ENCODE data around the gene TEK.
A peak's percentile ranks its signal among the peaks of the same experiment; 100 is the strongest.

The TEK gene

GRCh38 chr9:27108981-27109541 is at the start of gene TEK:
Gene TEK, plus strand, starts transcription at chr9:27109225. Its CDS starts 366 bp downstream, at chr9:27109591.
- TF ChIP-seq CTCF (IDR thresholded peaks at IDR 0.05): no peak
- DNase-seq (ENCODE audit: low spot score): no peak
- Histone ChIP-seq H3K4me3 (peak within 1 kb of the TSS; percentile 51), H3K27ac (peak within 1 kb of the TSS in 1 of 2 donors; percentile 25)

- no peak for TF ChIP-seq CTCF (IDR thresholded peaks at IDR 0.05)
- H3K4me3 ChIP-seq: no peak overlapping the region
- no peak for DNase-seq (ENCODE audit: low spot score)
- H3K27ac ChIP-seq: no peak overlapping the region
Measured at GRCh38 chr9:27059412-27059811, 49.6 kb upstream of the TEK start.

- H3K27ac ChIP-seq: no peak overlapping the region
- no peak for TF ChIP-seq CTCF (IDR thresholded peaks at IDR 0.05)
- H3K4me3 ChIP-seq: no peak overlapping the region
- DNase-seq (ENCODE audit: low spot score): no peak
Measured at GRCh38 chr9:27059907-27060306, 49.1 kb upstream of the TEK start.

- Histone ChIP-seq H3K27ac (no peak overlapping the region), H3K4me3 (no peak overlapping the region)
- TF ChIP-seq CTCF (IDR thresholded peaks at IDR 0.05): no peak
- DNase-seq (ENCODE audit: low spot score): no peak
Measured at GRCh38 chr9:27065288-27065687, 43.7 kb upstream of the TEK start.

GRCh38 chr9:27073841-27074728 is 34.9 kb upstream of the TEK start:
- no peak for DNase-seq (ENCODE audit: low spot score)
- no peak for TF ChIP-seq CTCF (IDR thresholded peaks at IDR 0.05)
- no peak overlapping the region for H3K4me3 ChIP-seq
- H3K27ac ChIP-seq: no peak overlapping the region

GRCh38 chr9:27078685-27079084 is 30.3 kb upstream of the TEK start:
- no peak for DNase-seq (ENCODE audit: low spot score)
- Histone ChIP-seq H3K27ac (no peak overlapping the region), H3K4me3 (no peak overlapping the region)
- TF ChIP-seq CTCF (IDR thresholded peaks at IDR 0.05): no peak

GRCh38 chr9:27085456-27085855 is 23.6 kb upstream of the TEK start:
- TF ChIP-seq CTCF (IDR thresholded peaks at IDR 0.05): no peak
- DNase-seq (ENCODE audit: low spot score): no peak
- Histone ChIP-seq H3K27ac (peak overlapping the region in 1 of 2 donors; percentile 21), H3K4me3 (no peak overlapping the region)
